Testis (tissue), 2 donors: ENCODE data around the gene TSC22D1.

Source experiments
- CTCF ChIP-seq, 3 experiments: fragments of 450-650 bp in 2 of 3; fragments of 200-600 bp in 1 of 3; sonication (generic) in 1 of 3; IDR thresholded peaks; one replicate each; pipeline ENCODE4 v1.5.1; 2016 to 2019; ENCODE audit warnings: antibody characterized with exemption in 3 of 3, mild to moderate bottlenecking in 2 of 3, moderate library complexity in 1 of 3
- POLR2A ChIP-seq: fragments of 450-650 bp; IDR thresholded peaks from one replicate; pipeline ENCODE4 v1.6.1; 2017; ENCODE audit warnings: antibody characterized with exemption, mild to moderate bottlenecking, moderate library complexity

GRCh38 chr13:44411841-44412240 is 164.3 kb downstream of the TSC22D1 start:
- TF ChIP-seq POLR2A (no peak), CTCF (IDR thresholded peaks at IDR 0.05) (no peak)
